Breast epithelium (tissue), 3 donors: ENCODE data around the gene SHC1.

Experiments
- POLR2A ChIP-seq: fragments of 450-650 bp; IDR thresholded peaks from one replicate; pipeline ENCODE4 v1.6.1; 2016; ENCODE audit warnings: antibody characterized with exemption, mild to moderate bottlenecking, moderate library complexity
- POLR2AphosphoS5 ChIP-seq, 3 donors: sonication (generic); formaldehyde crosslinking; IDR thresholded peaks; one replicate each; pipeline ENCODE4 v1.6.1; 2017; ENCODE audit warnings: antibody characterized with exemption in 3 of 3
- TF ChIP-seq, protein P1 (sequence below), 3 donors: fragments of 450-650 bp; IDR thresholded peaks; one replicate each; pipeline ENCODE4 v1.5.1; 2016 to 2017; ENCODE audit warnings: antibody characterized with exemption in 3 of 3, mild to moderate bottlenecking in 3 of 3, moderate library complexity in 3 of 3

DNA sequence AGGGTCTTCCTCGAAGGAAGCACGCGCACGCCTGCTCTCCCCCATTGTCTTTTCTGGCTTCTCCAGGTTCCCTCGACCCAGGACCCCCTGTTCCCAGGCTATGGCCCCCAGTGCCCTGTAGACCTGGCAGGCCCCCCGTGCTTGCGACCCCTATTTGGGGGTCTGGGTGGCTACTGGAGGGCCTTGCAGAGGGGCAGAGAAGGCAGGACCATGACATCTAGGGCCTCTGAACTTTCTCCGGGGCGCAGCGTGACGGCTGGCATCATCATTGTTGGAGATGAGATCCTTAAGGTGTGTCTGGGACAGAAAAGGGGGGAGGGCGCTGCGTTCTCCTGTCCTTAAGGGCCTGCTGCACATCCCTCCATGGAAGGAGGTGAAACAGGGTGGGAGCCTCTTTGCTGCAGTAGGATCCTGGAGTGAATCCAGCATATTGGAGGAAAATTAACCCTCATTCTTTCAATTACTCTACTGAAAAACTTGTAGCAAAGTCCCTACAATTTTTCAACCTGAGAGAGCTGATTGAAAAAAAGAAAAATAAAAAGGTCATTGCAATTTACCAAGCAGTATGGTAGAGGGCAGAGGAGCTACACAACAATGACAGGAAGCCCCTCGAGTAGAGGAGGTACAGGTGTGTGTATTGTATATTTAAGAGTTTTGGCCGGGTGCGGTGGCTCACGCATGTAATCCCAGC lies 13.4 kb upstream of the SHC1 start:
- TF ChIP-seq, protein P1, sequence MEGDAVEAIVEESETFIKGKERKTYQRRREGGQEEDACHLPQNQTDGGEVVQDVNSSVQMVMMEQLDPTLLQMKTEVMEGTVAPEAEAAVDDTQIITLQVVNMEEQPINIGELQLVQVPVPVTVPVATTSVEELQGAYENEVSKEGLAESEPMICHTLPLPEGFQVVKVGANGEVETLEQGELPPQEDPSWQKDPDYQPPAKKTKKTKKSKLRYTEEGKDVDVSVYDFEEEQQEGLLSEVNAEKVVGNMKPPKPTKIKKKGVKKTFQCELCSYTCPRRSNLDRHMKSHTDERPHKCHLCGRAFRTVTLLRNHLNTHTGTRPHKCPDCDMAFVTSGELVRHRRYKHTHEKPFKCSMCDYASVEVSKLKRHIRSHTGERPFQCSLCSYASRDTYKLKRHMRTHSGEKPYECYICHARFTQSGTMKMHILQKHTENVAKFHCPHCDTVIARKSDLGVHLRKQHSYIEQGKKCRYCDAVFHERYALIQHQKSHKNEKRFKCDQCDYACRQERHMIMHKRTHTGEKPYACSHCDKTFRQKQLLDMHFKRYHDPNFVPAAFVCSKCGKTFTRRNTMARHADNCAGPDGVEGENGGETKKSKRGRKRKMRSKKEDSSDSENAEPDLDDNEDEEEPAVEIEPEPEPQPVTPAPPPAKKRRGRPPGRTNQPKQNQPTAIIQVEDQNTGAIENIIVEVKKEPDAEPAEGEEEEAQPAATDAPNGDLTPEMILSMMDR (IDR thresholded peaks at IDR 0.05), result no peak
- TF ChIP-seq POLR2A (no peak), POLR2AphosphoS5 (IDR thresholded peaks at IDR 0.05) (no peak)
